ENCODE measurements around the gene TCERG1L.
"Not testable (repeated sequence)": the region's sequence is repeated elsewhere in the genome, so short reads cannot be mapped to it uniquely, and the experiment has no call there.

The TCERG1L gene

DNA sequence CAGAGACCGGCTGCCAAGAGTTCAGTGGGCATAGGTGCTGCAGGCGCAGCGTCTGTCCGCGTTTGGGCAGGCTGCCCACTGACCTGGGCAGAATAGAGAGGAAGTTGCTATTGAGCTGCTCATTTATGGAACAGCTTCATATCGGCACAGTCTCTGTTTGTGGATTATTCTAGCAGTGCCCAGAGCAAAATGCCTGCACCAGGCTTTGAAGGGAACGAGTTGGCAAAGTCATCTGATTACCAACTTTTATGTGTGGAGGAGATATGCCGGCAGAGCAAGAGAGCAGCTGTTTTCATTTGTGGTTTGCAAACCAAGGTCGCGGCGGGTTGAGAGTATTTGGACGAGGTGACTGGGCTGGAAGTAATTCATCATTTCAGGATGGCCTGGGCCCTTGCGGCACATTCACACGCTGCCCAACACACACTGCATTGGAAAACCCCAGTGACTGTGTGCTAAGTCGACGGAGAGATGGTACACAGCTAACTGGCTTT, 228.5 kb downstream of the TCERG1L start:
- Mint-ChIP-seq H3K9me3 (no peaks in the 10 kb centered on the region), H3K4me1 (ENCODE audit: low read depth) (peaks cover 18% of the 10 kb centered on the region), H3K4me3 (no peak overlapping the region), H3K36me3 (ENCODE audit: low read depth) (no peaks in the 10 kb centered on the region), H3K27me3 (peaks cover 5% of the 10 kb centered on the region), H3K27ac (no peak overlapping the region)
- no peak for DNase-seq

DNA sequence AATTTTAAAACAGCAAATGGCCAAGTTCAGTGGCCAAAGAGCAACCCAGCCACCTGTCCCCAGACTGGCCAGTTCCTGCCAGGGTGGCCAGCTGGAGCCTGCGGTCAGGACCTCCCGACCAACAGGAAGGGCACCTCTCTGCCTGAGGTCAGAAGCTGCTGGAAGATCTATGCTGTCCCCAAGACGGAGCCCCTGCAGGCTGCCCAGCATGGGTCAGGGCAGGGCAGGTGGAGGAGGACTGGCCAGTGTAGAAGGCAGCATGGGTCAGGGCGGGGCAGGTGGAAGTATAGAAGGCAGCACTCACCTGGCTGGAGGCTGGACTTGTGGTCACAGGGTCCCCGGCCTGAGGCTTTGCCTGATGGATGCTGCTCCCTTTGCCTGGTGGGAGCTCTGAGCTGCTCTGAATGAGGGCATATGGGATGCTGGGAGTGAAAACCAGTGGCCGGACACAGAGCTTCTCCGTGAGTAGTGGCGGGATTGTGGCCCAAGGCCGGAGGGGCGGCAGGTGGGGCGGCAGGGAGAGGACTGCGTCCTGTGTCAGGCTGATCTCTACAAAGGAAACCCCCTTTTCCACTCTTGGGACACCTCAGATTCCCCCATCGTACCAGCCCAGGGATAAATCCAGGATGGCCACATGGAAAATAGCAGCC, 229.2 kb downstream of the TCERG1L start:
- DNase-seq, result no peak
- peaks cover 5% of the 10 kb centered on the region for H3K27me3 Mint-ChIP-seq
- no peak overlapping the region for H3K27ac Mint-ChIP-seq
- no peak overlapping the region for H3K4me3 Mint-ChIP-seq
- no peaks in the 10 kb centered on the region for H3K36me3 Mint-ChIP-seq (ENCODE audit: low read depth)
- peaks cover 18% of the 10 kb centered on the region for H3K4me1 Mint-ChIP-seq (ENCODE audit: low read depth)
- H3K9me3 Mint-ChIP-seq, result no peaks in the 10 kb centered on the region

DNA sequence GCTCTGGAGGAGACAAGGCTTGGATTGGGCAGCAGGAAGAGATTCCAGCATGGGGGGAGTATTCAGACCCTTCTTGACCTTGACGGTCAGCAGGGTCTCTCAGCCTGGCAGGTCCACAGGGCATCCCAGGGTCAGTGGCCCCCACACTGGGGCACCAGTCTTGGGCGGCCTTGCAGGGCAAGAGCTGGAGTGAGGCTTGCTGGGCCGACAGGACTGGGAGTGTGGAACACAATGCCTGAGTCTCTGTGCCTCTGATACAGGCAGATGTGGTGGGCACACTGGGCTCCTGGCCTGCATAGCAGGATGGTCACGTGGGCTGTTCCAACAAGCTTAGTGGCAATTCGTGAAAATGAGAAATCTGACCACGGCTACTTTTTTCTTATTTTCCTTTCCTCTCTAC, 229.7 kb downstream of the TCERG1L start:
- Mint-ChIP-seq H3K9me3 (no peaks in the 10 kb centered on the region), H3K36me3 (ENCODE audit: low read depth) (no peaks in the 10 kb centered on the region), H3K27ac (no peak overlapping the region), H3K4me3 (no peak overlapping the region), H3K27me3 (peaks cover 5% of the 10 kb centered on the region), H3K4me1 (ENCODE audit: low read depth) (peaks cover 18% of the 10 kb centered on the region)
- no peak for DNase-seq

DNA sequence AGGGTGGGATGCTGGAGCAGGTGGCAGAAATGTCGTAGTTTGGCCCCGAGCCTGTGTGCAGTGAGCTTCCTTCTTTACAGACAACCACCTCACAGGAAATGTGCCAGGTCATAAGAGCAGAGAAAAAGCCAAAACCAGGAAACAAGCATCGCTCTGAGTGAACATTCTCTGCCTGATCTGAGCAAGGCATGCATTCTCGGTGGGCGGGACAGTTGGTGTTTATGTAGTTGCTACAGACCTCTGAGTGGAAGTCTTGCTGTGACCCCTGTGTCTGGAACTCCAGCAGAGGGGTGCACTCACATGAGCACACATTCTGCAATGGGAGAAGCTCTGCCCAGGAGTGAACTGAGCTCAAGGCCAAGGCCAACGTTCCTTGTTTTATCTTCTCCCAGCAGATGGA, 230.1 kb downstream of the TCERG1L start:
- peaks cover 18% of the 10 kb centered on the region for H3K4me1 Mint-ChIP-seq (ENCODE audit: low read depth)
- H3K9me3 Mint-ChIP-seq, result no peaks in the 10 kb centered on the region
- H3K27ac Mint-ChIP-seq, result no peak overlapping the region
- H3K36me3 Mint-ChIP-seq (ENCODE audit: low read depth), result no peaks in the 10 kb centered on the region
- peaks cover 5% of the 10 kb centered on the region for H3K27me3 Mint-ChIP-seq
- DNase-seq, result no peak
- no peak overlapping the region for H3K4me3 Mint-ChIP-seq

DNA sequence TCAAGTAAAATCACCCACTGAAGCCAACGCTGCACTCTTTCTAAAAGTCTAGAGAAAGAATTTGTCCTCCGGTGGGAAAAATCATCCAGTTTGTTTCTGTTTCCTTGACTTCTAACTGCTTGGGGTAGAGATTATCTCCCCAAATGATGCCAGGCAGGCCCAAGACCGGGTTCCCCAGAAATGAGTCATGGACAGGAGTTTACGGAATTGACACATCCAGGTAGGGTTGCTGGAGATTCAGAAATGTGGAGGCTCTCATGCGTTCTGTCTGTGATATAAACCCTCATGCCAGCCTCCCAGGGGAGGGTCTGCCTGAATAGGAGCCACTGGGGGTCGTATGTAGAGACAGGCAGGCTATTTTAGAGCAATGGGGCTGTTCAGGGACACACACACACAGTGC, 230.9 kb downstream of the TCERG1L start:
- no peak overlapping the region for H3K27ac Mint-ChIP-seq
- no peak overlapping the region for H3K4me3 Mint-ChIP-seq
- H3K4me1 Mint-ChIP-seq (ENCODE audit: low read depth), result peaks cover 18% of the 10 kb centered on the region
- DNase-seq, result no peak
- no peaks in the 10 kb centered on the region for H3K9me3 Mint-ChIP-seq
- H3K36me3 Mint-ChIP-seq (ENCODE audit: low read depth), result no peaks in the 10 kb centered on the region
- peaks cover 2% of the 10 kb centered on the region for H3K27me3 Mint-ChIP-seq

DNA sequence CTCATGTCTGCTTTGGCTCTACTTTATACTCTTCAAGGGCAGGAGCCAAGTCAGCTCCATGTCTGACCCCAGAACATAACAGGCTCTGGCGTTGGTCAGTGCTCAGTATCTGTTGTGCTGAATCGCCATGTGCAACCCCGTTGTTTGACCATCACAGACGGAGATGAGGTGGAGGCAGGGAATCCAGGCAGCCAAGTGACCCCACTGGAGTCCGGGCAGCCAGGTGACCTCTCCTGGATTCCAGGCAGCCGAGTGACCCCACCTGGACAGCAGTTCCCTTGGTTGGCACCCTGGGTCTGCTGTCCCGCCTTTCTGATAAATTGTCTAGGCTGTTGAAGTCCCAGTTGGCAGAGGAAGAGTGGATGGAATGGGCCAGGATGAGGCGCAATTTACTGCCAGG, 232.2 kb downstream of the TCERG1L start:
- Mint-ChIP-seq H3K4me1 (ENCODE audit: low read depth) (peaks cover 16% of the 10 kb centered on the region), H3K27me3 (no peaks in the 10 kb centered on the region), H3K36me3 (ENCODE audit: low read depth) (no peaks in the 10 kb centered on the region), H3K9me3 (no peaks in the 10 kb centered on the region), H3K4me3 (no peak overlapping the region), H3K27ac (no peak overlapping the region)
- no peak for DNase-seq

DNA sequence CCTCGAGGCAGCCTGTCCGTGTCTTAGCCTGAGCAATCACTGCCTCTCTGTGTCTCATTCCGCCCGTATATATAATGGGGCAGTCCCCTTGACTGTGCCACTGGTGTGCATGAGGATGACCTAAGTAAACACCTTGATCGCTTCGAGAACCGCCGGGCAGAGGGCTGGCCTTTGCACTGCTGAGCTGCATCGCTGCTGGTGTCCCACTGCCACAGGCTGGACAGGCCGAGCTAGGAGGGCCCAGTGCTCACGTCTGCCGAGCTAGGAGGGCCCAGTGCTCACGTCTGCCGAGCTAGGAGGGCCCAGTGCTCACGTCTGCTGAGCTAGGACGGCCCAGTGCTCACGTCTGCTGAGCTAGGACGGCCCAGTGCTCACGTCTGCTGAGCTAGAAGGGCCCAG, 232.6 kb downstream of the TCERG1L start:
- not testable (repeated sequence) for H3K4me3 Mint-ChIP-seq; DNase-seq; H3K36me3 Mint-ChIP-seq (ENCODE audit: low read depth); H3K27me3 Mint-ChIP-seq; H3K9me3 Mint-ChIP-seq; H3K27ac Mint-ChIP-seq
- H3K4me1 Mint-ChIP-seq (ENCODE audit: low read depth), result peaks cover 16% of the 10 kb centered on the region

DNA sequence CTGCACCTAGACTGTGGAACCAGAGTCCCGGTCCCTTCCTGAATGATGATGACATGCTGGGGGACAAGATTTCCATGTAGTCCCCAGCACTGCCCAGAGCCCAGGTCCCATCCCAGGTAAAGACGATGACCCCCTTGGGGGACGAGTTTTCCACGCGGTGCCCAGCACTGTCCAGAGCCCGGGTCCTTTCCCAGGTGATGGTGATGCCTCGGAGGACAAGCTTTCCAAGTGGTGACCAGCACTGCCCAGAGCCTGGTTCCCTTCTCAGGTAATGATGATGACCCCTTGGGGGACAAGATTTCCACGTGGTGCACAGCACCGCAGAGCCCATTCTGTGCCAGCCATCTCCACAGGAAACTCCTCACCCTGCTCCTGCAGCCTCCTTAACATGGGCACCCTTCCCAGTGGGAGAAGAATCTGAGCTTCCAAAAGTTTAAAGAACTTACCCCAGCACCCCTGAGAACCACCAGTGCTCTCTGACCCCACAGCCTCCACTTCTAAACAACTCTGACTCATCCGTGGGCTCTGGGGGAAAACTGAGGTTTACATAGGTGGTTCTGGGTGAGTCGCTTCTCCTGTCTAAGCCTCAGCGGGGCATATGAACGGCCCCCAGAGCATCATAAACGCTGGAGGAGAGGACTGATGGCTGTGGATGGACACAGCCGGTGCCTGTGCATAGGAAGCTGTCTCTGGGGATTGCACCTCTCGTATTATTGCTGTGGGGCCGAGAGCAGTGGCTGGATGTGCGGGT, 233.2 kb downstream of the TCERG1L start:
- H3K4me1 Mint-ChIP-seq (ENCODE audit: low read depth), result peaks cover 13% of the 10 kb centered on the region
- DNase-seq, result no peak
- H3K9me3 Mint-ChIP-seq, result no peaks in the 10 kb centered on the region
- no peak overlapping the region for H3K4me3 Mint-ChIP-seq
- no peaks in the 10 kb centered on the region for H3K36me3 Mint-ChIP-seq (ENCODE audit: low read depth)
- no peaks in the 10 kb centered on the region for H3K27me3 Mint-ChIP-seq
- no peak overlapping the region for H3K27ac Mint-ChIP-seq

DNA sequence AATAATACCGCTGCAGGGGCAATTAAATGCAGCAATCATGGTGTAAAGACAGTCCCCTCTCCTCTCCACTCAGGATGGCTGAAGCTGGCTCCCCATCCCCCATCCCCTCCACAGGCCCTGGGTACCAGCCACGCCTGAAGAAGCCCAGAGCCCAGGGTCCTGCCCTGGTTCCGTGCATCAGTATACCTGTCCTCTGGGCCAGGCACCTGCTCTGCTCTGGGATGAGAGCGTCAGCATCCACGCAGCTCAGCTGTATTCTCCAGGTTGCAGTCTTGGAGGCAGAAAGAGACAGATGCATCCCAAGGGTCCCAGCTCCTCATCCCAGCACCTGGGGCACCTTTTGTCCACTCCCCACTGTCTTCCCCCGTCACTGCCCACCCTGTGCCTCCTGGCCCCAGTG, 233.8 kb downstream of the TCERG1L start:
- no peaks in the 10 kb centered on the region for H3K9me3 Mint-ChIP-seq
- H3K4me3 Mint-ChIP-seq, result no peak overlapping the region
- peaks cover 8% of the 10 kb centered on the region for H3K4me1 Mint-ChIP-seq (ENCODE audit: low read depth)
- no peak for DNase-seq
- H3K27ac Mint-ChIP-seq, result no peak overlapping the region
- H3K27me3 Mint-ChIP-seq, result no peaks in the 10 kb centered on the region
- H3K36me3 Mint-ChIP-seq (ENCODE audit: low read depth), result no peaks in the 10 kb centered on the region

DNA sequence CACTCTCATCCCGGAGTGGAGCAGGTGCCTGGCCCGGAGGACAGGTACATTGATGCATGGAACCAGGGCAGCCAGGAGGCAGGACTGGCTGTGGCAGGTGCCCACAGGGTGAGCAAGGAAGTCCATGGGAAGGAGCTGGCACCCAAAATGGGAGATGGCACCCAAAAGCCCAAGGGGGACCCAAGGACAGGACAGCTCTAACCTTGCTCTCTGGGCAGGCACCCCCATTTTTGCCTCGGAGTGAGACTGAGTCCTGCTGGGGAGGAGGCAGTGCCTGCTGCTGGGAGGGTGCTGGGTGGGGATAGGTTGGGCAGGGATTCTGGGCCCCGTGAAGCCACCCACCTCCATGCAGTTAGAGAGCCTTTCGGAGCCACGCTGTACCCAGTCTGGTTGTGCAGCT, 234.5 kb downstream of the TCERG1L start:
- Mint-ChIP-seq H3K9me3 (no peaks in the 10 kb centered on the region), H3K36me3 (ENCODE audit: low read depth) (no peaks in the 10 kb centered on the region), H3K27me3 (no peaks in the 10 kb centered on the region), H3K4me3 (no peak overlapping the region), H3K4me1 (ENCODE audit: low read depth) (peaks cover 8% of the 10 kb centered on the region), H3K27ac (no peak overlapping the region)
- no peak for DNase-seq

DNA sequence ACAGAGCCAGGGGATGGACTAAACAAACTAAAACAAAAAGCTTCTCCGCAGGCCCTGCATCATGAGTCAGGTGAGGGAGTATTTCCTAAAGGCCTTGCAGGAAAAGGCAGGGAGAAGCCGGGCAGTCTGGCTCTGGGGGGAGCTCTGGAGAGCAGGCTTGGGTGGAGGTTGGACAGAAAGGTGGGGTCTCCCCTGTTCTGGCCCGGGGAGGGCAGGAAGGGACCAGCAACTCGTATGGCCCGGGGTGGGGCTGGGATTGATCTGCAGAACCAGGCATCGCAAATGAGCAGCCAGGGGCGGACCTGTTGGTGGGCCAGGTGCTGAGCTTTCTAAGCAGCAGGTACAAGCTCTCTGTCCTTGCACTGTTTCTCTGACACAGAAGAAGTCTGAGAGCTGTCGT, 235.2 kb downstream of the TCERG1L start:
- no peaks in the 10 kb centered on the region for H3K27me3 Mint-ChIP-seq
- no peaks in the 10 kb centered on the region for H3K36me3 Mint-ChIP-seq (ENCODE audit: low read depth)
- no peak overlapping the region for H3K4me3 Mint-ChIP-seq
- peaks cover 5% of the 10 kb centered on the region for H3K4me1 Mint-ChIP-seq (ENCODE audit: low read depth)
- no peaks in the 10 kb centered on the region for H3K9me3 Mint-ChIP-seq
- DNase-seq, result no peak
- H3K27ac Mint-ChIP-seq, result no peak overlapping the region

DNA sequence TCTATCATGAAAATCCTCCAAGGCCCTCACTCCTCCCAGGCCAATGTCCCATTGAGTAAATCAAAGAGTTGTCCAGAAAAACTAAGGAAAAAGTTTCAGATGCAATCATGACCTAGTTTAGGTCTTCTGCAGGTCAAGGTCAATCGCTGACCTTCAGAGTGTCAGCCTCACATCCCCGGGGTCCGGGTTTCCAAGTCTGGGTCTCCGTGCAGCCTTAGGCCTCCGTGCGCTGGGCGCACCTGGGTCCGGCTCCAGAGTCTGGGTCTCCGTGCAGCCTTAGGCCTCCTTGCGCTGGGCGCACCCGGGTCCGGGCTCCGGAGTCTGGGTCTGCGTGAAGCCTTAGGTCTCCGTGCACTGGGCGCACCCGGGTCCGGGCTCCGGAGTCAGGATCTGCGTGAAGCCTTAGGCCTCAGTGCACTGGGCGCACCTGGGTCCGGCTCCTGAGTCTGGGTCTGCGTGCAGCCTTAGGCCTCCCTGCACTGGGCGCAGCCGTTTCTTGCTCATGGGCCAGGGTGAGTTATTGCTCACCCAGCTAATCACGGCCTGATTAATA, 236.2 kb downstream of the TCERG1L start:
- DNase-seq, result no peak
- no peaks in the 10 kb centered on the region for H3K36me3 Mint-ChIP-seq (ENCODE audit: low read depth)
- H3K27ac Mint-ChIP-seq, result no peak overlapping the region
- H3K4me3 Mint-ChIP-seq, result no peak overlapping the region
- H3K9me3 Mint-ChIP-seq, result no peaks in the 10 kb centered on the region
- H3K27me3 Mint-ChIP-seq, result no peaks in the 10 kb centered on the region
- no peaks in the 10 kb centered on the region for H3K4me1 Mint-ChIP-seq (ENCODE audit: low read depth)

DNA sequence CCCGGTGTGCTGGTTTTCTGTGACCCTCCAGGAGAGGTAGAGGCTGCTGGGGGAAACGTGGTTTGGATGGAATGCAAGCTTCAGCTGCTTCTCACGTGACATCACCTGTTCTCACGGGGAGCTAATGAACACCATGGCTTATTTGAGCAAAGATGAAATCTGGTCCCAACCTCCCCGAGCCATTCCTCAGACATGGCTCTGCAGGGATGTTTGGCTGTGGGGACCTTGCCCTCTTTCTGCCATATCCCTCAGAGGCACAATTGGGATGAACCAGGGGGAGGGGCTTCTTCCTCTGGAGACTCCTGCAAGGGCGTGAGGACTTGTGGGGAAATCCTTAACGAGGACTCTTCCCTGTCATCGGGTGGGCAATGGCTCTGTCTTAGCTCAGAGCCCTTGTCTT, 236.8 kb downstream of the TCERG1L start:
- DNase-seq, result no peak
- Mint-ChIP-seq H3K9me3 (no peaks in the 10 kb centered on the region), H3K27ac (no peak overlapping the region), H3K27me3 (no peaks in the 10 kb centered on the region), H3K4me3 (no peak overlapping the region), H3K4me1 (ENCODE audit: low read depth) (no peaks in the 10 kb centered on the region), H3K36me3 (ENCODE audit: low read depth) (no peaks in the 10 kb centered on the region)

DNA sequence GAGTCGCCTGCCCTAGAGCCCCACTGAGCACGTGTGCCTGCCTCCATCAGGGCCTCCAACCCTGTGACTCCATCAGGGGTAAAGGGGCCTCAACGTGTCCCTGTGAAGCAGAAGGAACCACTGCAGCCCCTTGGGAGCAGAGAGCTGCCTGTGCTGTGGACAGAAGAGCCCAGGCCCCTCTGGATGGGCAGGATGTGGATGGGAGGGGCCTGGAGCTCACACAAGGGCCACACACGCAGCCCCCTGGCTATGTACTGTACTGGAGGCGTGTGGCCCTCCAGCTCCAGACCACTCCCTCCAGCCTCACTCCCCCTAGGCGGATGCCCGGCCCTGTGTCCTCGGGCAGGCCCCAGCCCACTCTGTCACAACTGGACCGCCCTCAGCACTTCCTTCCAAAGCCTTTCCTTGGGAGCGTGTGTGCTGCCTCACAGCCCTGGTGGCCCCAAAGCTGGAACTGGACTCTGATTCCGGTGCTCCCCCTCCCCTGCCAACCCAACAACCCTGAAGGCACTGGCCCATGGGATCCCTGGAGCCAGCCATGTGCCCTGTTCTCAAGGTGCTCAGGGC, 238.0 kb downstream of the TCERG1L start:
- Mint-ChIP-seq H3K27ac (no peak overlapping the region), H3K27me3 (no peaks in the 10 kb centered on the region), H3K4me3 (no peak overlapping the region), H3K9me3 (no peaks in the 10 kb centered on the region), H3K4me1 (ENCODE audit: low read depth) (no peaks in the 10 kb centered on the region), H3K36me3 (ENCODE audit: low read depth) (no peaks in the 10 kb centered on the region)
- no peak for DNase-seq

Measured in activated T-cell treated with anti-CD3 and anti-CD28 coated beads, Interleukin-2, amount 50 U/mL, for 24 hours (primary cell).